ENCODE data around the gene S100Z. TPM values are rescaled to one million over a fixed set of nuclear protein-coding genes. Genes with fewer than 3 reads are reported as not detected.

S100Z gene
- total and polyA plus RNA-seq, 10 of the 15 experiments (the other 5 are each of a cell fraction or from before 2014, with no cell fraction given): 0.12 to 0.51 (median 0.30) TPM; not detected in 2

GRCh38 chr5:76956033-76956432 lies 106.2 kb downstream of the S100Z start:
- H4K20me1 ChIP-seq (ENCODE audit: control insufficient read depth, insufficient read depth): no peaks in the 10 kb centered on the region
- RAD21 ChIA-PET (ENCODE audit: unreplicated experiment): interaction anchor here (0.7 kb wide), 1 partner anchor 569 kb away, joined by 4 read pairs; no protein-coding TSS in a partner anchor
- no peak for FAIRE-seq
- no peaks in the 10 kb centered on the region for H3K9me3 ChIP-seq (replicated peaks; ENCODE audit: control insufficient read depth, insufficient read depth, low read length)
- H3K4me3 ChIP-seq: no peak overlapping the region
- CTCF ChIA-PET: no interaction called here
- TF ChIP-seq BMI1 (IDR thresholded peaks at IDR 0.05; ENCODE audit: borderline replicate concordance) (no peak), TBL1XR1 (IDR thresholded peaks at IDR 0.05; ENCODE audit: low read depth, low read length) (no peak), PBX3 (IDR thresholded peaks at IDR 0.05; ENCODE audit: insufficient replicate concordance, low read depth, low read length) (no peak), RBBP5 (conservative IDR thresholded peaks at IDR 0.05) (no peak), HSF1 (IDR thresholded peaks at IDR 0.05; ENCODE audit: low read depth, low read length) (no peak), CBFB (IDR thresholded peaks at IDR 0.05; ENCODE audit: low read depth) (no peak), FOXM1 (IDR thresholded peaks at IDR 0.05; ENCODE audit: low read depth, low read length) (no peak), YY1 (IDR thresholded peaks at IDR 0.05; ENCODE audit: low read depth, low read length) (no peak), E4F1 (IDR thresholded peaks at IDR 0.05; ENCODE audit: borderline replicate concordance, partially characterized antibody) (no peak), CBX5 (IDR thresholded peaks at IDR 0.05; ENCODE audit: low read depth) (no peak), STAT3 (IDR thresholded peaks at IDR 0.05; ENCODE audit: low read depth, low read length) (no peak), IRF4 (IDR thresholded peaks at IDR 0.05; ENCODE audit: low read depth, low read length) (no peak)
- TF ChIP-seq, protein P1, sequence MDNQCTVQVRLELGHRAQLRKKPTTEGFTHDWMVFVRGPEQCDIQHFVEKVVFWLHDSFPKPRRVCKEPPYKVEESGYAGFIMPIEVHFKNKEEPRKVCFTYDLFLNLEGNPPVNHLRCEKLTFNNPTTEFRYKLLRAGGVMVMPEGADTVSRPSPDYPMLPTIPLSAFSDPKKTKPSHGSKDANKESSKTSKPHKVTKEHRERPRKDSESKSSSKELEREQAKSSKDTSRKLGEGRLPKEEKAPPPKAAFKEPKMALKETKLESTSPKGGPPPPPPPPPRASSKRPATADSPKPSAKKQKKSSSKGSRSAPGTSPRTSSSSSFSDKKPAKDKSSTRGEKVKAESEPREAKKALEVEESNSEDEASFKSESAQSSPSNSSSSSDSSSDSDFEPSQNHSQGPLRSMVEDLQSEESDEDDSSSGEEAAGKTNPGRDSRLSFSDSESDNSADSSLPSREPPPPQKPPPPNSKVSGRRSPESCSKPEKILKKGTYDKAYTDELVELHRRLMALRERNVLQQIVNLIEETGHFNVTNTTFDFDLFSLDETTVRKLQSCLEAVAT (IDR thresholded peaks at IDR 0.05): no peak
- TF ChIP-seq, protein P2, sequence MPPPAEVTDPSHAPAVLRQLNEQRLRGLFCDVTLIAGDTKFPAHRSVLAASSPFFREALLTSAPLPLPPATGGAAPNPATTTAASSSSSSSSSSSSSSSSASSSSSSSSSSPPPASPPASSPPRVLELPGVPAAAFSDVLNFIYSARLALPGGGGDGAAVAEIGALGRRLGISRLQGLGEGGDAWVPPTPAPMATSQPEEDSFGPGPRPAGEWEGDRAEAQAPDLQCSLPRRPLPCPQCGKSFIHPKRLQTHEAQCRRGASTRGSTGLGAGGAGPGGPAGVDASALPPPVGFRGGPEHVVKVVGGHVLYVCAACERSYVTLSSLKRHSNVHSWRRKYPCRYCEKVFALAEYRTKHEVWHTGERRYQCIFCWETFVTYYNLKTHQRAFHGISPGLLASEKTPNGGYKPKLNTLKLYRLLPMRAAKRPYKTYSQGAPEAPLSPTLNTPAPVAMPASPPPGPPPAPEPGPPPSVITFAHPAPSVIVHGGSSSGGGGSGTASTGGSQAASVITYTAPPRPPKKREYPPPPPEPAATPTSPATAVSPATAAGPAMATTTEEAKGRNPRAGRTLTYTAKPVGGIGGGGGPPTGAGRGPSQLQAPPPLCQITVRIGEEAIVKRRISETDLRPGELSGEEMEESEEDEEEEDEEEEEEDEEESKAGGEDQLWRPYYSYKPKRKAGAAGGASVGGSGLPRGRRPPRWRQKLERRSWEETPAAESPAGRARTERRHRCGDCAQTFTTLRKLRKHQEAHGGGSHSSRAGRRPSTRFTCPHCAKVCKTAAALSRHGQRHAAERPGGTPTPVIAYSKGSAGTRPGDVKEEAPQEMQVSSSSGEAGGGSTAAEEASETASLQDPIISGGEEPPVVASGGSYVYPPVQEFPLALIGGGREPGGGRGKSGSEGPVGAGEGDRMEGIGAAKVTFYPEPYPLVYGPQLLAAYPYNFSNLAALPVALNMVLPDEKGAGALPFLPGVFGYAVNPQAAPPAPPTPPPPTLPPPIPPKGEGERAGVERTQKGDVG (CRISPR knock-in tag; IDR thresholded peaks at IDR 0.05): no peak
- no peaks in the 10 kb centered on the region for H3K79me2 ChIP-seq (ENCODE audit: control insufficient read depth, insufficient read depth, low read length)
- intact Hi-C loops (cut with micrococcal nuclease; ENCODE audit: unreplicated experiment) (no loop called here), in situ Hi-C loops (cut with MboI) (no loop called here)
- no peaks in the 10 kb centered on the region for H3K36me3 ChIP-seq (ENCODE audit: control insufficient read depth in 2 of 2, insufficient read depth in 2 of 2, low read length in 1 of 2)
- POLR2A ChIA-PET: no interaction called here
- 47% methylated on average over 2 of the region's 2 CpGs for WGBS (ENCODE audit: insufficient coverage, insufficient replicate concordance, low lambda C conversion rate, missing lambda C conversion rate)
- no peak overlapping the region for H3K27ac ChIP-seq (ENCODE audit: control insufficient read depth, insufficient read depth)
- no peak overlapping the region for H3K9ac ChIP-seq (ENCODE audit: control insufficient read depth, insufficient read depth, low read length)
- H3K4me1 ChIP-seq (ENCODE audit: control insufficient read depth, insufficient read depth, low read length): peaks cover 13% of the 10 kb centered on the region
- H3K27me3 ChIP-seq (replicated peaks in 1 of 2; ENCODE audit: control insufficient read depth in 2 of 2, insufficient read depth in 2 of 2, low read length in 1 of 2): peaks cover 8 to 12% of the 10 kb centered on the region in 2 experiments
- no peak for ATAC-seq
- DNase-seq (ENCODE audit: low read depth, low spot score): no peak
- H2AFZ ChIP-seq (ENCODE audit: control insufficient read depth, low read depth, low read length): no peak overlapping the region
- H3K4me2 ChIP-seq (ENCODE audit: control insufficient read depth, insufficient read depth): no peak overlapping the region
- no TSS peak for BruUV-seq (replicated peaks)
- SMC1A ChIA-PET (ENCODE audit: uncharacterized antibody, unreplicated experiment): interaction anchor here (1.0 kb wide), 1 partner anchor 14 kb away, joined by 3 read pairs; no protein-coding TSS in a partner anchor
